HG03025 (cell line): ENCODE results near the gene SRPK3.
"Not testable (repeated sequence)": the region's sequence is repeated elsewhere in the genome, so short reads cannot be mapped to it uniquely, and the experiment has no call there.

Experiments used
- ATAC-seq: cut with Tn5 transposase; IDR thresholded peaks from one replicate; pipeline ENCODE4 v1.9.1; 2021; ENCODE audit warnings: mild to moderate bottlenecking, moderate library complexity; ENCODE audit not compliant: unreplicated experiment, low FRiP score

The SRPK3 gene

DNA sequence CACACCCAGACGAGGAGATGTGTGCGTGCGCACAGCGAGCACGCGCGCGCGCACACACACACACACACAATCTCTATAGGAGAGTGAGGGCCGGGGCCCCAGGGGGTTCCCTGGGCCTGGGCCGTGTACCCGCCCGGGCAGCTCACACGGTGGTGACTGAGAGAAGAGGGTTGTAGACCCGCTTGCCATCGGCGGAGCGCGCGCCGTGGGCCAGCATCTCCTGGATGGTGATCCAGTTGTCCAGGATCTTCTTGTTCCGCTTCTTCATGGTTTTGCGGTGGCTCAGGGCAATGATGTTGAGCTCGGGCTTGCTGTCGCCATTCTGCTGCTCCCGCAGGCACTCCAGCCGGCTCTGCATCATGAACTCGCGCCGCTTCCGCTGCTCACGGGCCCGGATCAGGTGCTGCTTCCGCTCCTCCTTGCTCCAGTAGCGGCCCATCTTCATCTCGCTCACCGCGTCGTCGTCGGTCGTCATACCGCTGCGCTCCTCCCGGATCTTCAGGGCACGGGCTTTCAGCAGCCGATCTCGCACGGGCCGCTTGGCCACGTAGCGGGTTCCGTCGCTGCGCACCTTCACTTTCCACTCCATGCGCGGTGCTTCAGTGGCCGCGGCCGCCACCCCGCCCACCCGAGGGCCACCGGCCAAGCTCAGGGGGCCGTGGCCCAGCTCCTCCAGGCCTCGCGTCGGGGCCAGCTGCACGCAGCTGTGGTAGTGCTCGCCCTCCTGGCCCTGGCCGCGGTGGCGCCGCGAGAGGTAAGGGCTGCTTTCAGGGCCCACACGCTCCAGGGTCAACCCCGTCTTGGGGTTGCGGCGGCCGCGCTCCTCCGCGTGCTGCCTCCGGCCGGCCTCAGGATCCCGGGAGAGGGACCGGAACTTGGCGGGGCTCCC is 22.6 kb downstream of the SRPK3 start:
- no peak for ATAC-seq

- ATAC-seq = no peak
Measured at GRCh38 chrX:153804100-153804595, 23.3 kb downstream of the SRPK3 start.

DNA sequence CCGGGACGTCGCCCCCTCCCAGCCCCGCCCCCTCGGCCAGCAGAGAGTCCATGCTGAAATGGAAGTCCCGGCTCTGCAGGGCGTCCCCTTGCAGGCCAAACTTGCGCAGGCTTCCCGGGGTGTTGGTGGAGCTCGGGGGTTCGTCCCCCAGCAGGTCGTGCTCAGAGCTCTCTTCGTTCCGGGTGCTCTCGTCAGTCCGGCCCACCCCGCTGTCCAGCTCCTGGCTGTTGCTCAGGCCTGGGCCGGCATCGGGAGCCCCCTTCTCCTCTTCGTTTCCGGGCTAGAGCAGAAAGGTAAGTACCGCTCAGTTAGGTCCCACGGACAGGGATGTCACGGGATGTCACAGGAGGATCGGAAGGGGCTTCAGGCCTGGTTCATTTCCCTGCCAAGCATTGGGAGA is 23.8 kb downstream of the SRPK3 start:
- no peak for ATAC-seq

DNA sequence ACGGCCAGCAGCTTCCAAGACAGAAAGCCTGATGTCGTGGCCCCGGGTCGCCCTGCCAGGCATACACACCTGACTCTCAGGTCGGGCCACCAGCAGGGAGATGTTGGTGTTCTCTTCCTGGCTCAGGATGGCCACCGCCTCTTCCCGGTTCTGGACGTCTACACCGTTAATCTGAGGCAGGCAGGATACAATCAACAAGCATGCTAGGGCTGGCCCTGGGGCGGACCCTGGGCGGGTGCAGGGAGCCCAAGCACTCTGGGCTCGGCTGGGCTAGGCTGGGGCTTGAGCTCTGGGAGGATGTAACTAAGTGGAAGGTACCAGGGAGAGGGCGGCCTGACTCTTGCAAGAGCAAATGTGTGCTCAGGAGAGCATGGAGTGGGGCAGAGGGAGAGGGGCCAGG is 24.6 kb downstream of the SRPK3 start:
- no peak for ATAC-seq

DNA sequence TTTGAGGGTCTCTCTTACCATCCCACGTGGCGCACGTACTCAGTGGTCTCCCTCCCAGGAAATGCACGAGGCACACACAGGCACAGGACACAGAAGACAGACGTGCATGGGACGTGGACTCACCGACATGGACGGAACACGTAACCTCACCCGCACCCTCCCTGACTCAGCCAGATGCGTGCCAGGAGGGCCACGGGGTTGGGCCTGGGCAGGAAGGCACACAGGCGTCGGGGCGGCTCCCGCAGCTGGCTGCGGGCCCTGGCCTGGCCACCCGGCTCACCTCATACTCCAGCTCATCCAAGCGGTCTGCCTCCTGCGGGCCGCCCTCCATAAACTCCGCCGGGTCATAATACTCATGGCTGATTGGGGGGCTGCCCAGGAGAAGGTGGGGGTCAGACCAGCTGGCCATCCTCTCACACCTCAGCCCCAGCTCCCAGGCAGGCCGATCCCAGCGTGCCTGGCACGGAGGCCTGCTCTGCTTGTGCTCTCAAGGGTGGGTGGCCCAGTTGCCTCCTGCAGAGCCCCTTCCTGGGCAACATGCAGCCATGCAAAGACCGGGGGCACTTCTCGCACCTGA is 26.2 kb downstream of the SRPK3 start:
- no peak for ATAC-seq

GRCh38 chrX:153807976-153808375 is 27.1 kb downstream of the SRPK3 start:
- no peak for ATAC-seq

DNA sequence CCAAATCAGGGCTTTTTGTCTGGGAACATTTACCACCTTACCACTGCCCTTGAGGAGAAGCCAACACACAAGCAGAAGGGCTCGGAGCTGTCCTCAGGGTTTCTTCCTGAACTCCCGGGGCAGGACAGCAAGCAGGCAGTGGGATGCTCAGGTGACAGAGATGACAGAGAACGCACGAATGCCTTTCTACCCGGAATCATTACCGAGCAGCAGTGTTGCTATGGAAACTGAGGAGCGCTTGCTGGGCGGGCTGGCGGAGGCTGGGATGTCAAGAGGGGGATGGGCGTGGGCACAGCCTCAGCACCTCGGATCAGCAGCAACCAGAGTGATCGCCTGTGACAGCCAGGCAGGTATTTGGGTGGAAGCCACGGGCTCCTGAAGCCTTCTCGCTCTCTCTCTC is 31.4 kb downstream of the SRPK3 start:
- ATAC-seq = no peak

DNA sequence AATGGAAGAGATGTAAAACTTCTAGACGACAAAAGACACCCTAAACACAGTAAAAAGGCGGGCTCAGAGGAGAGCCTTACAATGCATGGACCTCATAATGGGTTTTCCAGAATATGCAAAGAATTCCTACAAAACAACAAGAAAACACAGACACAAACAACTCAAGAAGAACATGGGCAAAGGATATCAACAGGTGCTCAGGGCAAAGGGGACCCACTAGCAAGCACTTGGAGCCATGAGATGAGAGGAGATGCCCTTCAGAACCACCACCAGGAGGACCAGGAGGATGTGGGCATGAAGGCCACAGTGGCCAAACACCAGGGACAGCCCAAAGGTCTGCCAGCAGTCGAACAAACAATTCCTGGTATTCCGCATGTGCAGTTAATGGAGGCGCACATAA is 32.3 kb downstream of the SRPK3 start:
- no peak for ATAC-seq

DNA sequence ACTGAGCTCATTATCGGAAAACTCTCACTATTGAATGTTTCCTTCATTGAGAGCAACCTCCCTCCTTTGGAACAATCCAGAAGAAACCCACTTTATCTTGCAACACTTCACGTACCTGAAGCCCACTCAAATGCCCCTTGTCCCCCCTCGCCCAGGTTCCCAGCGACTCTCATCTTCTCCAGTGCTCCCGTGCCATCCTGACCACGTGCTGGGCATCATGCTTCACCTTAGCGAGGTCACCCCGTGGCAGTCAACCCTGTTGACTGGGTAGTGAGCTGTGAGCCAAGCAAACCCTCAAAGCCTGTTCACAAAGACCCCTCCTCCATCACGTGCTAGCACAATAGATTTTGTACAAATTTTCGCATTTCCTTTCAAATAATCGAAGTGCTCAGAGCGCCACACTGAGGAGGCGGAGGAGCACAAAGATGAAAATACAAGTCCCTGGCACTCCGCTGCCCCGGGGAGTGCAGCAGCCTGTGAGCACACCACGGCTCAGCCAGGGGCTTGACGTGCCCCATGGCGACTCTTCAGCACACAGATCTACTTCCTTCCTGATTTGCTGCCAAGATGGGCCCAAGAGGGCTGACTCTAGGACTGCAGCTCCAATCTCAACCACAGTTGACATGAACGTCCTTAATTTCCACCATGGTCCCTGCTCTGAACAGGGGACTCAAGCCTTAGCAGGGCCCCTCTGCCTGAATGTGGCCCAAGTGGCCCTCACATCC is 33.9 kb downstream of the SRPK3 start:
- ATAC-seq = no peak

GRCh38 chrX:153816831-153817690 is 36.2 kb downstream of the SRPK3 start:
- no peak for ATAC-seq

GRCh38 chrX:153818064-153818463 is 37.2 kb downstream of the SRPK3 start:
- not testable (repeated sequence) for ATAC-seq

GRCh38 chrX:153818571-153819383 is 37.9 kb downstream of the SRPK3 start:
- ATAC-seq = no peak

DNA sequence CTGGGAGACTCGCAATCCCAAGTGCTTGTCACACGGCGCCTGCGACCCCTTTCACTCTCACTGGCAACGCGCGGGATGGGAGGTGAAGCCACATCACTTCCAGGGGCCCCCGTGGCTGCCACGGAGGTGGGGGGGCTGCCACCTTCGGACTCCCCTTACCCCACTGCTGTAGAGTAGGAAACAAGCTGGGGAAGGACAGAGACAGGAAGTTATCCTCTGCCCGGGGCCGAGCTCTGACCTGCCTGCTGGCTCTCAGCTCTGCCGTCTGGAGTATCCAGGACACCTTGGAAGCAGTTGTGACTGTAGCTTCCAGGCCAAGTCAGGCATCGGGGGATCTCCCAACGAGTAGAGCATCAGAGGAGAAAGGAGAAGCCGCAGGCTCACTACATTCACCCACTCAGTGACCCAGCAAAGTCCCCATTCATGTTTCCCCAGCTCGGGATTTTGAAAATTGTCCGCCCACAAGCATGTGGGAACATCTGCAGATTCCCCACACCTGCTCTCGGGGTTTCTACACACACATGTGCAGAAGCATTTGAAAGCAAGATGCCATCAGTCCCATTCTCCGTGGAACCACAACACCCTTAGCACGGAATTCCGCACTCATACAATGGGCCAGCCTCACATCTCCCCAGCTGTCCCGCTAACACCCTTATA is 38.7 kb downstream of the SRPK3 start:
- no peak for ATAC-seq

DNA sequence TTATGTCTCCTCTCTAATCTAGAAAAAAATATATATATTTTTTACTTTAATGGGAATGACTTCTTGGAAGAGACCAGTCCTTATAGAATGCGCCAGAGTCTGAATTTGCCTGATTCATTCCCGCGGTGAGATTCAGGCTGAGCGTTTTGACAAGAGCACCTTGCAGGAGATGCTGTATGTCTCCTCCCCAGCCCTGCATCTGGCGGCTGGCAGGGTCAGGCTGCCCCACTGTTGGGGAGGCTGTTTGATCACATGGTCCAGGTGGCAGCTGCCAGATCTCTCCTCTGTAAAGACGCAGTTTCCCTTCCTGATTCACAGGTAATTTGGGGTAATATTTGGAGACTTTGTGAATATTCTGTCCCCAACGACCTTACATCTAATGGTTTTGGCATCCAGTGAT is 39.8 kb downstream of the SRPK3 start:
- ATAC-seq = no peak

- no peak for ATAC-seq
Measured at GRCh38 chrX:153821066-153821465, 40.2 kb downstream of the SRPK3 start.

DNA sequence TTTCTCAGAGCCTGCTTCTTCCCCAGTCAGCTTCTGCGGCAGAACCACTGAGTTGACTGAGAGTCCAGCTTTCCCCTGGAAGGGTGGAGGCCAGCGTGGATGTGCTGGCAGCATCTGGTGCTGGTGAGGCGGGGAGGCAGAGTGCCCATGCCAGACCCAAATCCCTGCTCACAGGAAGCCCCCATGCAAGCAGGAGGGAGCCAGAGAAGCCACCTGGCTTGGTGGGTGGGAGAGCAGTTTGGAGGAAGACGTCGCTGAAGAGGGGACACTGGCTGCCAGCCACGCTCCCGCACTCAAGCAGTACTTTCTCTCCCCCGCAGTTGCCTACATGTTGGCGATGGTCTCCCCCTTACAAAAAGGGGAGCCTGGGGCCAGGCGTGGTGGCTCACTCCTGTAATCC is 43.5 kb downstream of the SRPK3 start:
- no peak for ATAC-seq

DNA sequence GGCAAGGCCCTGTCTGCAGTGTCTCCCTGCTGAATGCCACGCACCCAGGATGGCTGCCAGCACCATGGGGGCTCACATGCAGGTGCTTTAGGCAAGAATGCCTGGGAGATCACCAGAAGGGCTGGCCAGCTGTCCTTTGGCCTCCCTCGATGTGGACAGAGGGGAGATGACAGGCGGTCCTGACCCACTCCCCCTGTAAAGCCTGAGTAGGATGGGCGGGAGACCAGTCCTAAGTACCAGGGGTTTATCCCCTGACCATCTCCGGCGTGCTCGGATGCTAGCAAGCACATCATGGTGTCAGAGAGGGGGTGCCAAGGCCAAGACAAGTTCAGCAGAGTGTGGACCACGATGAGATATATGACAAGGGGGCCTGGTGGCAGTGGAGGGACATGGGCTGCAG is 44.2 kb downstream of the SRPK3 start:
- ATAC-seq = no peak

- ATAC-seq = no peak
Measured at GRCh38 chrX:153827016-153827415, 46.2 kb downstream of the SRPK3 start.

GRCh38 chrX:153827903-153828302 is 47.1 kb downstream of the SRPK3 start:
- ATAC-seq = no peak
